WTC11 (cell line): ENCODE measurements around the gene GABRR1. TPM values are rescaled to one million over a fixed set of nuclear protein-coding genes. Genes with fewer than 3 reads are reported as not detected.

Experiments used
- ATAC-seq: fragments of 200-7000 bp; cut with Tn5 transposase; 2 replicates; pipeline ENCODE4 v1.10.0; 2021; ENCODE audit warnings: mild to moderate bottlenecking, moderate library complexity
- CTCF ChIA-PET: fragments of 300-600 bp; sonication (Branson Sonifier 250); formaldehyde crosslinking; loops from one replicate; lab custom pipeline; 2021; ENCODE audit warnings: antibody characterized with exemption; lab: Charles Lee
- POLR2A ChIA-PET: fragments of 350-600 bp; sonication (Branson Sonifier 250); formaldehyde crosslinking; loops from one replicate; lab custom pipeline; 2021; ENCODE audit warnings: antibody characterized with exemption; lab: Charles Lee
- DNase-seq: peaks from one replicate; pipeline ENCODE4 v3.0.0; 2021; ENCODE audit warnings: low spot score
- H3K27ac Mint-ChIP-seq: 2 replicates; pipeline ENCODE4 v1.8.0; 2021; ENCODE audit warnings: mixed read lengths
- H3K27me3 Mint-ChIP-seq: 2 replicates; pipeline ENCODE4 v1.8.0; 2021; ENCODE audit warnings: low read depth, mild to moderate bottlenecking, moderate library complexity, mixed read lengths
- H3K36me3 Mint-ChIP-seq: 2 replicates; pipeline ENCODE4 v1.8.0; 2021; ENCODE audit warnings: mixed read lengths
- H3K4me1 Mint-ChIP-seq: 2 replicates; pipeline ENCODE4 v1.8.0; 2022; ENCODE audit warnings: mixed read lengths
- H3K4me3 Mint-ChIP-seq: 2 replicates; pipeline ENCODE4 v1.8.0; 2021; ENCODE audit warnings: mild to moderate bottlenecking, moderate library complexity, mixed read lengths
- H3K9me3 Mint-ChIP-seq: 2 replicates; pipeline ENCODE4 v1.8.0; 2021; ENCODE audit warnings: mixed read lengths
- ATF1 ChIP-seq: sonication (generic); formaldehyde crosslinking; IDR thresholded peaks from 2 replicates; pipeline ENCODE4 v1.8.1; 2023; ENCODE audit warnings: mild to moderate bottlenecking, moderate library complexity, missing genetic modification reagents
- CBFB ChIP-seq: sonication (generic); formaldehyde crosslinking; IDR thresholded peaks from 2 replicates; pipeline ENCODE4 v1.8.1; 2022; ENCODE audit warnings: mild to moderate bottlenecking, low read depth, missing genetic modification reagents
- CDX4 ChIP-seq: fragments of 250-450 bp; sonication (Bioruptor Pico); IDR thresholded peaks from 2 replicates; pipeline ENCODE4 v1.9.0; 2021; ENCODE audit warnings: moderate library complexity, mild to moderate bottlenecking, inconsistent platforms, borderline replicate concordance
- CREB1 ChIP-seq: sonication (generic); formaldehyde crosslinking; IDR thresholded peaks from 2 replicates; pipeline ENCODE4 v1.8.0; 2023; ENCODE audit warnings: mild to moderate bottlenecking, missing genetic modification reagents
- CREM ChIP-seq: sonication (generic); formaldehyde crosslinking; IDR thresholded peaks from 2 replicates; pipeline ENCODE4 v1.8.1; 2022; ENCODE audit warnings: mild to moderate bottlenecking, missing genetic modification reagents, moderate library complexity
- E2F4 ChIP-seq: sonication (generic); formaldehyde crosslinking; IDR thresholded peaks from 2 replicates; pipeline ENCODE4 v1.8.1; 2022; ENCODE audit warnings: low read depth, mild to moderate bottlenecking, moderate library complexity, missing genetic modification reagents, borderline replicate concordance
- GRHL2 ChIP-seq: fragments of 250-450 bp; sonication (Bioruptor Pico); IDR thresholded peaks from 2 replicates; pipeline ENCODE4 v1.8.0; 2022; ENCODE audit warnings: mild to moderate bottlenecking, moderate library complexity; ENCODE audit not compliant: insufficient replicate concordance, severe bottlenecking
- HMGA2 ChIP-seq: fragments of 250-450 bp; sonication (Bioruptor Pico); IDR thresholded peaks from 2 replicates; pipeline ENCODE4 v1.4.0; 2021; ENCODE audit warnings: mild to moderate bottlenecking, moderate library complexity
- IRF1 ChIP-seq: sonication (generic); formaldehyde crosslinking; IDR thresholded peaks from 2 replicates; pipeline ENCODE4 v1.8.0; 2023; ENCODE audit warnings: missing genetic modification reagents
- IRF2 ChIP-seq: sonication (generic); formaldehyde crosslinking; IDR thresholded peaks from 2 replicates; pipeline ENCODE4 v1.8.0; 2022; ENCODE audit warnings: low read depth, missing genetic modification reagents, borderline replicate concordance
- JUN ChIP-seq: sonication (generic); formaldehyde crosslinking; IDR thresholded peaks from 2 replicates; pipeline ENCODE4 v1.8.0; 2023; ENCODE audit warnings: mild to moderate bottlenecking, missing genetic modification reagents
- MAX ChIP-seq: sonication (generic); formaldehyde crosslinking; IDR thresholded peaks from 2 replicates; pipeline ENCODE4 v1.8.0; 2022; ENCODE audit warnings: mild to moderate bottlenecking, missing genetic modification reagents
- NFE2L1 ChIP-seq: sonication (generic); formaldehyde crosslinking; IDR thresholded peaks from 2 replicates; pipeline ENCODE4 v1.8.1; 2023; ENCODE audit warnings: missing genetic modification reagents
- NR2C2 ChIP-seq: sonication (generic); formaldehyde crosslinking; IDR thresholded peaks from 2 replicates; pipeline ENCODE4 v1.8.0; 2022; ENCODE audit warnings: mild to moderate bottlenecking, missing genetic modification reagents
- RORB ChIP-seq: fragments of 250-450 bp; sonication (Bioruptor Pico); IDR thresholded peaks from 2 replicates; pipeline ENCODE4 v1.9.0; 2021; ENCODE audit warnings: mild to moderate bottlenecking
- TCF7 ChIP-seq: sonication (generic); formaldehyde crosslinking; IDR thresholded peaks from 2 replicates; pipeline ENCODE4 v1.8.0; 2022; ENCODE audit warnings: mild to moderate bottlenecking, low read depth, missing genetic modification reagents, moderate library complexity
- TEAD1 ChIP-seq: sonication (generic); formaldehyde crosslinking; IDR thresholded peaks from 2 replicates; pipeline ENCODE4 v1.8.0; 2022; ENCODE audit warnings: mild to moderate bottlenecking, missing genetic modification reagents
- ZNF219 ChIP-seq: sonication (generic); formaldehyde crosslinking; IDR thresholded peaks from 2 replicates; pipeline ENCODE4 v1.8.0; 2023; ENCODE audit warnings: missing genetic modification reagents, mild to moderate bottlenecking, borderline replicate concordance
- ZNF263 ChIP-seq: sonication (generic); formaldehyde crosslinking; IDR thresholded peaks from 2 replicates; pipeline ENCODE4 v1.8.1; 2022; ENCODE audit warnings: low read depth, mild to moderate bottlenecking, moderate library complexity, missing genetic modification reagents
- ZNF396 ChIP-seq: fragments of 250-450 bp; sonication (Bioruptor Pico); IDR thresholded peaks from 2 replicates; pipeline ENCODE4 v1.8.0; 2021; ENCODE audit warnings: mild to moderate bottlenecking, moderate library complexity, borderline replicate concordance
- ZNF423 ChIP-seq: fragments of 250-450 bp; sonication (Bioruptor Pico); IDR thresholded peaks from 2 replicates; pipeline ENCODE4 v2.1.2; 2022; ENCODE audit warnings: mild to moderate bottlenecking, moderate library complexity
- ZNF532 ChIP-seq: fragments of 250-450 bp; sonication (Bioruptor Pico); IDR thresholded peaks from 2 replicates; pipeline ENCODE4 v1.9.0; 2021; ENCODE audit warnings: mild to moderate bottlenecking, borderline replicate concordance
- ZSCAN18 ChIP-seq: fragments of 250-450 bp; sonication (Bioruptor Pico); IDR thresholded peaks from 2 replicates; pipeline ENCODE4 v2.1.2; 2022; ENCODE audit warnings: mild to moderate bottlenecking, moderate library complexity
- total RNA-seq: library from RNA; stranded (reverse); gene quantifications from 3 replicates; pipeline ENCODE4 v1.2.3, GENCODE V29; 2021

Gene GABRR1
- total RNA-seq, 1 experiment from 2014 or later, result 0.24 TPM

GRCh38 chr6:89258912-89259311 is 41.8 kb upstream of the GABRR1 start:
- no peaks in the 10 kb centered on the region for H3K9me3 Mint-ChIP-seq
- no peak for ATAC-seq
- no peak overlapping the region for H3K27ac Mint-ChIP-seq

GRCh38 chr6:89257781-89258180 is 40.6 kb upstream of the GABRR1 start:
- no peak for DNase-seq
- ATAC-seq, result no peak
- Mint-ChIP-seq H3K27ac (no peak overlapping the region), H3K9me3 (no peaks in the 10 kb centered on the region), H3K4me1 (no peaks in the 10 kb centered on the region), H3K4me3 (no peak overlapping the region), H3K36me3 (no peaks in the 10 kb centered on the region), H3K27me3 (no peaks in the 10 kb centered on the region; the same call in 1 of the 2 replicates)
- ChIA-PET CTCF (no interaction called here), POLR2A (no interaction called here)
- TF ChIP-seq RORB (no peak), NFE2L1 (CRISPR knock-in tag) (no peak), CBFB (no peak), NR2C2 (CRISPR knock-in tag) (no peak), ZNF263 (no peak), ZSCAN18 (CRISPR knock-in tag) (no peak), ZNF396 (no peak), MAX (CRISPR knock-in tag) (no peak), HMGA2 (no peak), ZNF423 (CRISPR knock-in tag) (no peak), CREB1 (no peak), GRHL2 (CRISPR knock-in tag) (no peak), ATF1 (CRISPR knock-in tag) (no peak), TCF7 (CRISPR knock-in tag) (no peak), CREM (CRISPR knock-in tag) (no peak), ZNF219 (CRISPR knock-in tag) (no peak), E2F4 (no peak), CDX4 (no peak), JUN (CRISPR knock-in tag) (no peak)

More at GRCh38 chr6:89258912-89259311, 41.8 kb upstream of the GABRR1 start:
- Mint-ChIP-seq H3K4me1 (no peaks in the 10 kb centered on the region), H3K27me3 (no peaks in the 10 kb centered on the region; the same call in 1 of the 2 replicates), H3K4me3 (no peak overlapping the region), H3K36me3 (no peaks in the 10 kb centered on the region)
- TF ChIP-seq ZNF532 (CRISPR knock-in tag) (no peak), TEAD1 (CRISPR knock-in tag) (no peak), IRF2 (CRISPR knock-in tag) (no peak), IRF1 (CRISPR knock-in tag) (no peak)
- ChIA-PET POLR2A (no interaction called here), CTCF (no interaction called here)
- no peak for DNase-seq
